ENCODE results near the gene UGT1A10. TPM values are rescaled to one million over a fixed set of nuclear protein-coding genes. Genes with fewer than 3 reads are reported as not detected.

UGT1A10 gene
- total RNA-seq, 1 experiment from 2014 or later = not detected

DNA sequence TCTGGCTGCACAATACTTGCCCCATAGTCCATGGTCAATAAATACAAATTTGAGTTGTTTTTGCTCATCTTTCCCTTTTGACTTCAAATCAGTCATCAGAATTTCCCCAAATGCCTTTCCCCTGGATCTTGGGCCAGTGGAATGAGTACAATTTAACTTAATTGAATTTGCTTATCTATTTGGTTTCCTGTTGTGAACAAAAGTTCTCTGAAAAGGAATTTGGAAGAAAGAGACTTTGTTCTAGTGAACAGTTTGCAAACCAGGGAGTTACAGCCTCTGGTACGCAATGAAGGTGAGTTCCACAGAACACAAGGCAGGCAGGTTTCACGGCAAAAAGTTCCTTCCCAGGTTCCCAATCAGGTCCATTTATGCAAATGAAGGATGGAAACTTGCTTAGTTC lies 122.6 kb downstream of the UGT1A10 start:
- no peaks in the 10 kb centered on the region for H3K4me1 ChIP-seq (ENCODE audit: insufficient read depth, low read length, poor library complexity, severe bottlenecking)
- no peaks in the 10 kb centered on the region for H3K27me3 ChIP-seq (replicated peaks; ENCODE audit: insufficient read depth, low read depth, low read length, poor library complexity)
- no TSS peak for BruUV-seq (replicated peaks)
- no peaks in the 10 kb centered on the region for H3K36me3 ChIP-seq (ENCODE audit: insufficient read depth, low read length, poor library complexity, severe bottlenecking)
- no peak for TF ChIP-seq EZH2 (IDR thresholded peaks at IDR 0.05; ENCODE audit: borderline replicate concordance, low read depth, low read length, poor library complexity, severe bottlenecking)
- TF ChIP-seq, protein P1, sequence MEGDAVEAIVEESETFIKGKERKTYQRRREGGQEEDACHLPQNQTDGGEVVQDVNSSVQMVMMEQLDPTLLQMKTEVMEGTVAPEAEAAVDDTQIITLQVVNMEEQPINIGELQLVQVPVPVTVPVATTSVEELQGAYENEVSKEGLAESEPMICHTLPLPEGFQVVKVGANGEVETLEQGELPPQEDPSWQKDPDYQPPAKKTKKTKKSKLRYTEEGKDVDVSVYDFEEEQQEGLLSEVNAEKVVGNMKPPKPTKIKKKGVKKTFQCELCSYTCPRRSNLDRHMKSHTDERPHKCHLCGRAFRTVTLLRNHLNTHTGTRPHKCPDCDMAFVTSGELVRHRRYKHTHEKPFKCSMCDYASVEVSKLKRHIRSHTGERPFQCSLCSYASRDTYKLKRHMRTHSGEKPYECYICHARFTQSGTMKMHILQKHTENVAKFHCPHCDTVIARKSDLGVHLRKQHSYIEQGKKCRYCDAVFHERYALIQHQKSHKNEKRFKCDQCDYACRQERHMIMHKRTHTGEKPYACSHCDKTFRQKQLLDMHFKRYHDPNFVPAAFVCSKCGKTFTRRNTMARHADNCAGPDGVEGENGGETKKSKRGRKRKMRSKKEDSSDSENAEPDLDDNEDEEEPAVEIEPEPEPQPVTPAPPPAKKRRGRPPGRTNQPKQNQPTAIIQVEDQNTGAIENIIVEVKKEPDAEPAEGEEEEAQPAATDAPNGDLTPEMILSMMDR (conservative IDR thresholded peaks at IDR 0.05; ENCODE audit: low read depth, low read length) = no peak
- intact Hi-C loops (cut with micrococcal nuclease; ENCODE audit: unreplicated experiment) = no loop called here
- DNase-seq (ENCODE audit: low spot score) = no peak
- ChIA-PET POLR2A (ENCODE audit: low non-redundant PET) (no interaction called here), CTCF (no interaction called here)
- H3K27ac ChIP-seq (ENCODE audit: low read depth, low read length, poor library complexity, severe bottlenecking) = no peak overlapping the region
- H3K9me3 ChIP-seq (ENCODE audit: low read depth, low read length, poor library complexity, severe bottlenecking) = no peaks in the 10 kb centered on the region
- H3K4me3 ChIP-seq (ENCODE audit: low read depth, low read length, poor library complexity, severe bottlenecking) = no peak overlapping the region

DNA sequence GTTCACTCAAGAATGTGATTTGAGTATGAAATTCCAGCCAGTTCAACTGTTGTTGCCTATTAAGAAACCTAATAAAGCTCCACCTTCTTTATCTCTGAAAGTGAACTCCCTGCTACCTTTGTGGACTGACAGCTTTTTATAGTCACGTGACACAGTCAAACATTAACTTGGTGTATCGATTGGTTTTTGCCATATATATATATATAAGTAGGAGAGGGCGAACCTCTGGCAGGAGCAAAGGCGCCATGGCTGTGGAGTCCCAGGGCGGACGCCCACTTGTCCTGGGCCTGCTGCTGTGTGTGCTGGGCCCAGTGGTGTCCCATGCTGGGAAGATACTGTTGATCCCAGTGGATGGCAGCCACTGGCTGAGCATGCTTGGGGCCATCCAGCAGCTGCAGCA lies 123.8 kb downstream of the UGT1A10 start, which contains the start of gene UGT1A1:
UGT1A1 (plus strand) TSS at position 228 of the 400 bp plus-strand sequence; CDS start at position 246, 18 bp downstream.
- Histone ChIP-seq H3K27ac (ENCODE audit: low read depth, low read length, poor library complexity, severe bottlenecking) (no peak within 1 kb of the TSS), H3K36me3 (ENCODE audit: insufficient read depth, low read length, poor library complexity, severe bottlenecking) (no peaks in the 10 kb centered on the region), H3K4me3 (ENCODE audit: low read depth, low read length, poor library complexity, severe bottlenecking) (no peak within 1 kb of the TSS), H3K27me3 (replicated peaks; ENCODE audit: insufficient read depth, low read depth, low read length, poor library complexity) (no peaks in the 10 kb centered on the region), H3K9me3 (ENCODE audit: low read depth, low read length, poor library complexity, severe bottlenecking) (no peaks in the 10 kb centered on the region), H3K4me1 (ENCODE audit: insufficient read depth, low read length, poor library complexity, severe bottlenecking) (no peaks in the 10 kb centered on the region)
- BruUV-seq (replicated peaks) = no TSS peak
- CTCF ChIA-PET = no interaction called here
- TF ChIP-seq, protein P1 (conservative IDR thresholded peaks at IDR 0.05; ENCODE audit: low read depth, low read length) = no peak
- TF ChIP-seq EZH2 (IDR thresholded peaks at IDR 0.05; ENCODE audit: borderline replicate concordance, low read depth, low read length, poor library complexity, severe bottlenecking) = no peak
- intact Hi-C loops (cut with micrococcal nuclease; ENCODE audit: unreplicated experiment) = no loop called here
- DNase-seq (ENCODE audit: low spot score) = no peak
- POLR2A ChIA-PET (ENCODE audit: low non-redundant PET) = no interaction called here

DNA sequence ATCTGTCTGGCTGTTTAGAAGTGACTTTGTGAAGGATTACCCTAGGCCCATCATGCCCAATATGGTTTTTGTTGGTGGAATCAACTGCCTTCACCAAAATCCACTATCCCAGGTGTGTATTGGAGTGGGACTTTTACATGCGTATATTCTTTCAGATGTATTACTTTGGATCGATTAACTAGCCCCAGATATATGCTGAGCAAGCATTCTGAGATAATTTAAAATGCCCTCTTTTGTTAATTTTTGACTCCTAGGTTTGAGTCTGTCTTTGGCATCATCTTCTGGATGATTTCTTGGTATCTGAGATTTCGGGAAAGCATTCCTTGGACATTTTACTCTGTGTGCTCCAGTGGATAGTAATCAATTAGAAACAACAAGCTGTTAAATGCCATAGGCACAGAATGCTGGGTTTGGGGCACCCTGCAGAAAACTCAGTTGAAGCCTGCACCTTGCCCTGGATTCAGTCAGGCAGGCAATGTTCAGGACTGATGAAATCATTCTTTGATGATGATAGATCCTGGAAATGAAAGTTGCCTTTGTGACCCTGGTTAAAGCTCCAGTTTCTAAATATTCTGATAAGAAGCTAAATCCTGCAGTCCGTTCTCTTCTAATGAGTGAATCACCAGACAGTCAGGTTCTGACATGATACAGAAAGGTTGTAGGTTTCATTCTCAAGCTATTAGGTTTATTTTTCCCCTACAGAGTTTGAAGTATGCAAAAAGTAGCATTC lies 125.0 kb downstream of the UGT1A10 start:
- TF ChIP-seq EZH2 (IDR thresholded peaks at IDR 0.05; ENCODE audit: borderline replicate concordance, low read depth, low read length, poor library complexity, severe bottlenecking) = no peak
- TF ChIP-seq, protein P1 (conservative IDR thresholded peaks at IDR 0.05; ENCODE audit: low read depth, low read length) = no peak
- no peak for DNase-seq (ENCODE audit: low spot score)
- no TSS peak for BruUV-seq (replicated peaks)
- Histone ChIP-seq H3K27me3 (replicated peaks; ENCODE audit: insufficient read depth, low read depth, low read length, poor library complexity) (no peaks in the 10 kb centered on the region), H3K4me1 (ENCODE audit: insufficient read depth, low read length, poor library complexity, severe bottlenecking) (no peaks in the 10 kb centered on the region), H3K9me3 (ENCODE audit: low read depth, low read length, poor library complexity, severe bottlenecking) (no peaks in the 10 kb centered on the region), H3K36me3 (ENCODE audit: insufficient read depth, low read length, poor library complexity, severe bottlenecking) (no peaks in the 10 kb centered on the region), H3K27ac (ENCODE audit: low read depth, low read length, poor library complexity, severe bottlenecking) (no peak overlapping the region), H3K4me3 (ENCODE audit: low read depth, low read length, poor library complexity, severe bottlenecking) (no peak overlapping the region)
- CTCF ChIA-PET = no interaction called here
- intact Hi-C loops (cut with micrococcal nuclease; ENCODE audit: unreplicated experiment) = no loop called here
- POLR2A ChIA-PET (ENCODE audit: low non-redundant PET) = no interaction called here
